Epithelial cell of proximal tubule (primary cell): ENCODE results near the gene CNTFR. TPM values are rescaled to one million over a fixed set of nuclear protein-coding genes. Genes with fewer than 3 reads are reported as not detected.
A peak's percentile ranks its signal among the peaks of the same experiment; 100 is the strongest.
"Not testable (repeated sequence)": the region's sequence is repeated elsewhere in the genome, so short reads cannot be mapped to it uniquely, and the experiment has no call there.

Experiments used
- DNase-seq: peaks from one replicate; pipeline ENCODE4 v3.0.0-alpha.2; 2011; ENCODE audit warnings: low read depth
- H3K4me3 ChIP-seq: 2 replicates; pipeline ENCODE4 v1.5.1; 2011; ENCODE audit warnings: low read depth, mild to moderate bottlenecking, low read length
- CTCF ChIP-seq: conservative IDR thresholded peaks from 2 replicates; pipeline ENCODE4 v1.5.1; 2012; ENCODE audit warnings: low read depth, mild to moderate bottlenecking, low read length
- total RNA-seq: library from RNA; depleted of rRNA; stranded (reverse); fragments of >200 nt; gene quantifications from 2 replicates; pipeline ENCODE4 v1.2.3, GENCODE V29; 2015

The CNTFR gene
- total RNA-seq, 1 donor from 2014 or later, result not detected

- no peak overlapping the region for H3K4me3 ChIP-seq
- no peak for TF ChIP-seq CTCF
- no peak for DNase-seq
These were observed 48.0 kb downstream of the CNTFR start for GRCh38 chr9:34541540-34541939.

- TF ChIP-seq CTCF, result no peak
- no peak for DNase-seq
- H3K4me3 ChIP-seq, result no peak overlapping the region
These were observed 48.7 kb downstream of the CNTFR start for GRCh38 chr9:34540827-34541226.

GRCh38 chr9:34536685-34537084 is 52.8 kb downstream of the CNTFR start:
- no peak for TF ChIP-seq CTCF
- H3K4me3 ChIP-seq, result no peak overlapping the region
- DNase-seq, result no peak

GRCh38 chr9:34532041-34532440 is 57.5 kb downstream of the CNTFR start:
- not testable (repeated sequence) for H3K4me3 ChIP-seq, DNase-seq

- no peak overlapping the region for H3K4me3 ChIP-seq
- TF ChIP-seq CTCF, result no peak
- no peak for DNase-seq
These were observed 63.5 kb downstream of the CNTFR start for GRCh38 chr9:34526026-34526425.

GRCh38 chr9:34524349-34524748 is 65.2 kb downstream of the CNTFR start:
- no peak for TF ChIP-seq CTCF
- no peak overlapping the region for H3K4me3 ChIP-seq
- DNase-seq, result no peak

GRCh38 chr9:34522971-34523797 is 66.3 kb downstream of the CNTFR start, which contains the start of gene ENHO:
Gene ENHO, minus strand, starts transcription at chr9:34522990. Its CDS starts 1,295 bp downstream, at chr9:34521695.
- peak; percentile 1 for DNase-seq
- peak within 1 kb of the TSS; percentile 47 for H3K4me3 ChIP-seq
- TF ChIP-seq CTCF, result no peak
